NCI-H2171 treated with DMSO at 0.1 percent for 48 hours (cell line): Measurements from ENCODE around the gene TARBP1.

Experiments
- DNase-seq: peaks from one replicate; lab custom pipeline; 2025; lab: John Stamatoyannopoulos, UW

TARBP1 gene

GRCh38 chr1:234484218-234484617, 5.2 kb upstream of the TARBP1 start:
- no peak for DNase-seq

GRCh38 chr1:234481771-234482170, 2.8 kb upstream of the TARBP1 start:
- no peak for DNase-seq

- DNase-seq, result no peak
Observed at GRCh38 chr1:234479866-234480265, 887 bp upstream of the TARBP1 start.

- no peak for DNase-seq
Observed at GRCh38 chr1:234479310-234479559, 256 bp upstream of the TARBP1 start.

- peak; percentile 57 for DNase-seq
Observed at GRCh38 chr1:234478152-234478480, 863 bp downstream of the TARBP1 start.

- DNase-seq, result no peak
Observed at GRCh38 chr1:234477386-234478151, 1.4 kb downstream of the TARBP1 start.

- no peak for DNase-seq
Observed at GRCh38 chr1:234476172-234476571, 2.8 kb downstream of the TARBP1 start.

- no peak for DNase-seq
Observed at GRCh38 chr1:234475167-234475793, 3.7 kb downstream of the TARBP1 start.

- no peak for DNase-seq
Observed at GRCh38 chr1:234474375-234474774, 4.6 kb downstream of the TARBP1 start.

GRCh38 chr1:234473118-234473517, 5.9 kb downstream of the TARBP1 start:
- DNase-seq, result no peak

- no peak for DNase-seq
Observed at GRCh38 chr1:234469376-234469775, 9.6 kb downstream of the TARBP1 start.

- DNase-seq, result no peak
Observed at GRCh38 chr1:234468580-234468979, 10.4 kb downstream of the TARBP1 start.

GRCh38 chr1:234467821-234468220, 11.2 kb downstream of the TARBP1 start:
- no peak for DNase-seq

GRCh38 chr1:234466945-234467344, 12.0 kb downstream of the TARBP1 start:
- no peak for DNase-seq

GRCh38 chr1:234463749-234464148, 15.2 kb downstream of the TARBP1 start:
- DNase-seq, result no peak

GRCh38 chr1:234460652-234461051, 18.3 kb downstream of the TARBP1 start:
- no peak for DNase-seq

GRCh38 chr1:234458352-234459017, 20.5 kb downstream of the TARBP1 start:
- DNase-seq, result no peak

- no peak for DNase-seq
Observed at GRCh38 chr1:234454926-234455325, 24.1 kb downstream of the TARBP1 start.

GRCh38 chr1:234452406-234452965, 26.5 kb downstream of the TARBP1 start:
- DNase-seq, result no peak

- DNase-seq, result no peak
Observed at GRCh38 chr1:234440348-234440747, 38.6 kb downstream of the TARBP1 start.

GRCh38 chr1:234438579-234438978, 40.4 kb downstream of the TARBP1 start:
- DNase-seq, result no peak

- peak; percentile 5 for DNase-seq
Observed at GRCh38 chr1:234437423-234438171, 41.4 kb downstream of the TARBP1 start.

- peak; percentile 27 for DNase-seq
Observed at GRCh38 chr1:234435620-234436019, 43.4 kb downstream of the TARBP1 start.
